KOPT-K1 (cell line): ENCODE results near the gene PREX1.

ENCODE experiments used
- H3K27ac ChIP-seq: fragments of 200-600 bp; sonication (generic); 2 replicates; pipeline ENCODE4 v1.5.1; 2016; ENCODE audit warnings: antibody characterized with exemption, mild to moderate bottlenecking, low read depth, low read length; ENCODE audit not compliant: poor library complexity, severe bottlenecking
- H3K36me3 ChIP-seq: fragments of 200-600 bp; sonication (generic); 2 replicates; pipeline ENCODE4 v1.5.1; 2017; ENCODE audit warnings: antibody characterized with exemption, mild to moderate bottlenecking, low read length, moderate library complexity; ENCODE audit not compliant: insufficient read depth
- H3K9me3 ChIP-seq: fragments of 200-600 bp; sonication (generic); 2 replicates; pipeline ENCODE4 v1.5.1; 2017; ENCODE audit warnings: antibody characterized with exemption, low read length, mild to moderate bottlenecking; ENCODE audit not compliant: insufficient read depth, poor library complexity, severe bottlenecking

The PREX1 gene

GRCh38 chr20:48720256-48720985 is 107.4 kb downstream of the PREX1 start:
- Histone ChIP-seq H3K27ac (peak overlapping the region; percentile 61), H3K36me3 (peaks cover 3% of the 10 kb centered on the region; the same call in 1 of the 2 replicates), H3K9me3 (no peaks in the 10 kb centered on the region)

- no peaks in the 10 kb centered on the region for H3K9me3 ChIP-seq
- H3K27ac ChIP-seq = peak overlapping the region; percentile 61
- H3K36me3 ChIP-seq = no peaks in the 10 kb centered on the region
Observed at GRCh38 chr20:48719598-48720255, 108.1 kb downstream of the PREX1 start.

GRCh38 chr20:48718786-48719578 is 108.8 kb downstream of the PREX1 start:
- H3K9me3 ChIP-seq = no peaks in the 10 kb centered on the region
- peak overlapping the region; percentile 61 for H3K27ac ChIP-seq
- H3K36me3 ChIP-seq = no peaks in the 10 kb centered on the region

GRCh38 chr20:48717680-48718223 is 110.0 kb downstream of the PREX1 start:
- Histone ChIP-seq H3K36me3 (no peaks in the 10 kb centered on the region), H3K9me3 (no peaks in the 10 kb centered on the region), H3K27ac (peak overlapping the region; percentile 84)

- Histone ChIP-seq H3K36me3 (no peaks in the 10 kb centered on the region), H3K27ac (peak overlapping the region; percentile 84), H3K9me3 (no peaks in the 10 kb centered on the region)
Observed at GRCh38 chr20:48717095-48717672, 110.6 kb downstream of the PREX1 start.

GRCh38 chr20:48716541-48716940 is 111.3 kb downstream of the PREX1 start:
- Histone ChIP-seq H3K36me3 (no peaks in the 10 kb centered on the region), H3K9me3 (no peaks in the 10 kb centered on the region), H3K27ac (peak overlapping the region; percentile 84)

- Histone ChIP-seq H3K36me3 (no peaks in the 10 kb centered on the region), H3K27ac (peak overlapping the region; percentile 84), H3K9me3 (no peaks in the 10 kb centered on the region)
Observed at GRCh38 chr20:48716086-48716485, 111.7 kb downstream of the PREX1 start.

GRCh38 chr20:48714764-48715163 is 113.0 kb downstream of the PREX1 start:
- Histone ChIP-seq H3K36me3 (no peaks in the 10 kb centered on the region), H3K9me3 (no peaks in the 10 kb centered on the region), H3K27ac (no peak overlapping the region)

GRCh38 chr20:48711696-48712464 is 115.9 kb downstream of the PREX1 start:
- Histone ChIP-seq H3K36me3 (no peaks in the 10 kb centered on the region), H3K27ac (no peak overlapping the region)

GRCh38 chr20:48711044-48711428 is 116.8 kb downstream of the PREX1 start:
- Histone ChIP-seq H3K9me3 (no peaks in the 10 kb centered on the region), H3K27ac (no peak overlapping the region), H3K36me3 (no peaks in the 10 kb centered on the region)

More at GRCh38 chr20:48711696-48712464, 115.9 kb downstream of the PREX1 start:
- H3K9me3 ChIP-seq = no peaks in the 10 kb centered on the region

- no peak overlapping the region for H3K27ac ChIP-seq
- no peaks in the 10 kb centered on the region for H3K36me3 ChIP-seq
- no peaks in the 10 kb centered on the region for H3K9me3 ChIP-seq
Observed at GRCh38 chr20:48710341-48711043, 117.3 kb downstream of the PREX1 start.

- Histone ChIP-seq H3K27ac (no peak overlapping the region), H3K36me3 (no peaks in the 10 kb centered on the region), H3K9me3 (no peaks in the 10 kb centered on the region)
Observed at GRCh38 chr20:48709744-48710143, 118.1 kb downstream of the PREX1 start.

- Histone ChIP-seq H3K9me3 (no peaks in the 10 kb centered on the region), H3K27ac (no peak overlapping the region), H3K36me3 (no peaks in the 10 kb centered on the region; the same call in 1 of the 2 replicates)
Observed at GRCh38 chr20:48709058-48709691, 118.6 kb downstream of the PREX1 start.
